ENCODE results near the gene TRAM2. TPM values are rescaled to one million over a fixed set of nuclear protein-coding genes. Genes with fewer than 3 reads are reported as not detected.

The TRAM2 gene
- total RNA-seq, 1 experiment from 2014 or later = 13.4 TPM

GRCh38 chr6:52588087-52588709 is 11.3 kb upstream of the TRAM2 start:
- CTCF ChIA-PET = no interaction called here
- Mint-ChIP-seq H3K4me1 (peaks cover 8% of the 10 kb centered on the region), H3K4me3 (no peak overlapping the region), H3K36me3 (no peaks in the 10 kb centered on the region), H3K27ac (peak overlapping the region; percentile 57; the same call in 1 of the 2 replicates), H3K27me3 (ENCODE audit: low read depth) (no peaks in the 10 kb centered on the region), H3K9me3 (no peaks in the 10 kb centered on the region)
- ATAC-seq = no peak
- TF ChIP-seq ELF4 (CRISPR knock-in tag; IDR thresholded peaks at IDR 0.05; ENCODE audit: low read depth) (no peak), ZBTB43 (CRISPR knock-in tag; IDR thresholded peaks at IDR 0.05) (no peak), EMX1 (CRISPR knock-in tag; IDR thresholded peaks at IDR 0.05) (no peak), OVOL2 (CRISPR knock-in tag; IDR thresholded peaks at IDR 0.05; ENCODE audit: borderline replicate concordance) (no peak), SMAD3 (CRISPR knock-in tag; IDR thresholded peaks at IDR 0.05; ENCODE audit: borderline replicate concordance) (no peak), ZNF317 (CRISPR knock-in tag; IDR thresholded peaks at IDR 0.05; ENCODE audit: borderline replicate concordance, low read depth) (no peak), CBFB (CRISPR knock-in tag; IDR thresholded peaks at IDR 0.05; ENCODE audit: low read depth) (no peak), JAZF1 (CRISPR knock-in tag; IDR thresholded peaks at IDR 0.05) (no peak)
- TF ChIP-seq, protein P1, sequence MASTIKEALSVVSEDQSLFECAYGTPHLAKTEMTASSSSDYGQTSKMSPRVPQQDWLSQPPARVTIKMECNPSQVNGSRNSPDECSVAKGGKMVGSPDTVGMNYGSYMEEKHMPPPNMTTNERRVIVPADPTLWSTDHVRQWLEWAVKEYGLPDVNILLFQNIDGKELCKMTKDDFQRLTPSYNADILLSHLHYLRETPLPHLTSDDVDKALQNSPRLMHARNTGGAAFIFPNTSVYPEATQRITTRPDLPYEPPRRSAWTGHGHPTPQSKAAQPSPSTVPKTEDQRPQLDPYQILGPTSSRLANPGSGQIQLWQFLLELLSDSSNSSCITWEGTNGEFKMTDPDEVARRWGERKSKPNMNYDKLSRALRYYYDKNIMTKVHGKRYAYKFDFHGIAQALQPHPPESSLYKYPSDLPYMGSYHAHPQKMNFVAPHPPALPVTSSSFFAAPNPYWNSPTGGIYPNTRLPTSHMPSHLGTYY (CRISPR knock-in tag; IDR thresholded peaks at IDR 0.05) = no peak
- TF ChIP-seq, protein P2, sequence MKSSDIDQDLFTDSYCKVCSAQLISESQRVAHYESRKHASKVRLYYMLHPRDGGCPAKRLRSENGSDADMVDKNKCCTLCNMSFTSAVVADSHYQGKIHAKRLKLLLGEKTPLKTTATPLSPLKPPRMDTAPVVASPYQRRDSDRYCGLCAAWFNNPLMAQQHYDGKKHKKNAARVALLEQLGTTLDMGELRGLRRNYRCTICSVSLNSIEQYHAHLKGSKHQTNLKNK (CRISPR knock-in tag; IDR thresholded peaks at IDR 0.05) = no peak
- POLR2A ChIA-PET = no interaction called here
- no peak for DNase-seq (ENCODE audit: low spot score)

DNA sequence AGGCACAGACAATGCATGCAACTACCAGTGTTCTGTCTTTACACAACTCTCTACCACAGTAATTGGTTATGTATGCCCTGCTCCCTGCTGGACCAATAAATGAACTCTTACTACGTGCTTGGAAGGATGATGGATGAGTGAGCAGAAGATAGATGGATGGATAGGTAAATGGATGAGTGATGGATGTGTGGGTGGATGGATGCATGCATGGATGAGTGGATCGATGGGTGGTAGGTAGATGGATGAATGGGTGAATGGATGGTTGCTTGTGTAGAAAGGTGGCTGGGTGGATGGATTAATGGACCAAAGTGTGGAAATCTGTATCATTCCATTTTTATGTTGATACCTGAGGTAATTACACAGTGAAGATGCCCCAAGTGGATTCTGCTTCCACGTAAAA is 10.1 kb upstream of the TRAM2 start:
- no peaks in the 10 kb centered on the region for H3K27me3 Mint-ChIP-seq (ENCODE audit: low read depth)
- no peaks in the 10 kb centered on the region for H3K9me3 Mint-ChIP-seq
- no peak overlapping the region for H3K27ac Mint-ChIP-seq
- CTCF ChIA-PET = no interaction called here
- H3K4me1 Mint-ChIP-seq = peaks cover 8% of the 10 kb centered on the region
- no peak overlapping the region for H3K4me3 Mint-ChIP-seq
- no peak for TF ChIP-seq HMGXB4 (CRISPR knock-in tag; IDR thresholded peaks at IDR 0.05)
- TF ChIP-seq, protein P3, sequence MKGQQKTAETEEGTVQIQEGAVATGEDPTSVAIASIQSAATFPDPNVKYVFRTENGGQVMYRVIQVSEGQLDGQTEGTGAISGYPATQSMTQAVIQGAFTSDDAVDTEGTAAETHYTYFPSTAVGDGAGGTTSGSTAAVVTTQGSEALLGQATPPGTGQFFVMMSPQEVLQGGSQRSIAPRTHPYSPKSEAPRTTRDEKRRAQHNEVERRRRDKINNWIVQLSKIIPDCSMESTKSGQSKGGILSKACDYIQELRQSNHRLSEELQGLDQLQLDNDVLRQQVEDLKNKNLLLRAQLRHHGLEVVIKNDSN (CRISPR knock-in tag; IDR thresholded peaks at IDR 0.05) = no peak
- no peak for TF ChIP-seq PRDM15 (CRISPR knock-in tag; IDR thresholded peaks at IDR 0.05)
- TF ChIP-seq ZSCAN18 (CRISPR knock-in tag; IDR thresholded peaks at IDR 0.05) = no peak
- no peak for TF ChIP-seq NR3C1 (CRISPR knock-in tag; conservative IDR thresholded peaks at IDR 0.05; ENCODE audit: low read depth)
- TF ChIP-seq SOX15 (CRISPR knock-in tag; IDR thresholded peaks at IDR 0.05) = no peak
- TF ChIP-seq ZNF425 (CRISPR knock-in tag; conservative IDR thresholded peaks at IDR 0.05) = no peak
- TF ChIP-seq ZNF121 (CRISPR knock-in tag; IDR thresholded peaks at IDR 0.05) = no peak
- TF ChIP-seq ZBTB21 (CRISPR knock-in tag; IDR thresholded peaks at IDR 0.05; ENCODE audit: borderline replicate concordance) = no peak
- ATAC-seq (no peak), DNase-seq (ENCODE audit: low spot score) (no peak)
- POLR2A ChIA-PET = no interaction called here
- no peaks in the 10 kb centered on the region for H3K36me3 Mint-ChIP-seq
